Tibial artery (tissue), 4 donors: ENCODE results near the gene ZNF532.

ENCODE experiments used
- DNase-seq, 2 donors: peaks; one replicate each; pipeline ENCODE4 v3.0.0-alpha.2; 2019
- H3K27ac ChIP-seq, 2 donors: fragments of 200-600 bp; sonication (generic) in 1 of 2; 1 replicate in 1 of 2; 2 replicates in 1 of 2; pipeline ENCODE4 v1.5.1; 2018 to 2019; ENCODE audit warnings: mild to moderate bottlenecking in 1 of 2
- H3K27me3 ChIP-seq, 2 donors: fragments of 200-600 bp; sonication (generic) in 1 of 2; one replicate each; pipeline versions ENCODE4 v1.5.1 to v1.6.0; 2016 to 2019
- H3K36me3 ChIP-seq, 3 donors: fragments of 200-600 bp; sonication (generic) in 2 of 3; one replicate each; pipeline ENCODE4 v1.5.1; 2016 to 2019; ENCODE audit warnings: mild to moderate bottlenecking in 2 of 3
- H3K4me1 ChIP-seq, 4 donors: fragments of 200-600 bp; sonication (generic) in 2 of 4; 1 replicate in 3 of 4; 2 replicates in 1 of 4; pipeline ENCODE4 v1.5.1; 2016 to 2019
- H3K4me3 ChIP-seq, 2 donors: fragments of 200-600 bp; sonication (generic) in 1 of 2; 1 replicate in 1 of 2; 2 replicates in 1 of 2; pipeline ENCODE4 v1.5.1; 2018 to 2019; ENCODE audit warnings: mild to moderate bottlenecking in 2 of 2
- H3K9me3 ChIP-seq, 3 donors: fragments of 200-600 bp; sonication (generic) in 1 of 3; one replicate each; pipeline ENCODE4 v1.5.1; 2016 to 2019
- CTCF ChIP-seq, 2 experiments: fragments of 200-600 bp in 1 of 2; fragments of 450-650 bp in 1 of 2; IDR thresholded peaks; one replicate each; pipeline ENCODE4 v1.5.1; 2017 to 2019; ENCODE audit warnings: antibody characterized with exemption in 2 of 2, mild to moderate bottlenecking in 1 of 2, moderate library complexity in 1 of 2
- intact Hi-C: fragments of 100-400 bp; cut with DNase I; formaldehyde crosslinking; loops from one replicate; pipeline ENCODE4 v1.15.0; 2023; ENCODE audit warnings: low total_unique reads

ZNF532 gene

GRCh38 chr18:58894930-58895329, 30.3 kb downstream of the ZNF532 start:
- H3K4me3 ChIP-seq: no peak overlapping the region
- peak; percentile 46 to 77 for DNase-seq
- H3K36me3 ChIP-seq: peaks cover 0 to 9% (median 2%) of the 10 kb centered on the region in 3 donors
- H3K27ac ChIP-seq: peak overlapping the region; percentile 67 to 68
- no peak for TF ChIP-seq CTCF (IDR thresholded peaks at IDR 0.05)
- H3K27me3 ChIP-seq: no peaks in the 10 kb centered on the region
- no peaks in the 10 kb centered on the region for H3K9me3 ChIP-seq
- H3K4me1 ChIP-seq: peaks cover 0 to 63% (median 37%) of the 10 kb centered on the region in 4 donors
- intact Hi-C loops: no loop called here

- no peak for DNase-seq
- H3K9me3 ChIP-seq: no peaks in the 10 kb centered on the region
- H3K27me3 ChIP-seq: no peaks in the 10 kb centered on the region
- peaks cover 0 to 67% (median 37%) of the 10 kb centered on the region in 4 donors for H3K4me1 ChIP-seq
- H3K36me3 ChIP-seq: peaks cover 0 to 13% (median 5%) of the 10 kb centered on the region in 3 donors
- H3K4me3 ChIP-seq: no peak overlapping the region
- TF ChIP-seq CTCF (IDR thresholded peaks at IDR 0.05): no peak
- intact Hi-C loops: no loop called here
- H3K27ac ChIP-seq: peak overlapping the region; percentile 67 to 68
These were observed 30.7 kb downstream of the ZNF532 start for GRCh38 chr18:58895385-58895784.

- Histone ChIP-seq H3K9me3 (no peaks in the 10 kb centered on the region), H3K4me3 (no peak overlapping the region), H3K27me3 (no peaks in the 10 kb centered on the region), H3K27ac (peak overlapping the region; percentile 67 to 68), H3K4me1 (peaks cover 0 to 62% (median 33%) of the 10 kb centered on the region in 4 donors), H3K36me3 (peaks cover 0 to 15% (median 6%) of the 10 kb centered on the region in 3 donors)
- DNase-seq: no peak
- intact Hi-C loops: no loop called here
- TF ChIP-seq CTCF (IDR thresholded peaks at IDR 0.05): no peak
These were observed 31.6 kb downstream of the ZNF532 start for GRCh38 chr18:58896268-58896667.

- no peaks in the 10 kb centered on the region for H3K27me3 ChIP-seq
- TF ChIP-seq CTCF (IDR thresholded peaks at IDR 0.05): no peak
- no peak for DNase-seq
- peaks cover 0 to 58% (median 31%) of the 10 kb centered on the region in 4 donors for H3K4me1 ChIP-seq
- H3K36me3 ChIP-seq: peaks cover 0 to 15% (median 6%) of the 10 kb centered on the region in 3 donors
- no peak overlapping the region for H3K4me3 ChIP-seq
- intact Hi-C loops: no loop called here
- H3K27ac ChIP-seq: peak overlapping the region; percentile 67 to 68
- H3K9me3 ChIP-seq: no peaks in the 10 kb centered on the region
These were observed 32.2 kb downstream of the ZNF532 start for GRCh38 chr18:58896734-58897508.

GRCh38 chr18:58898010-58898799, 33.5 kb downstream of the ZNF532 start:
- peaks cover 0 to 46% (median 22%) of the 10 kb centered on the region in 4 donors for H3K4me1 ChIP-seq
- no peaks in the 10 kb centered on the region for H3K27me3 ChIP-seq
- intact Hi-C loops: no loop called here

More at GRCh38 chr18:58898010-58898799, 33.5 kb downstream of the ZNF532 start:
- Histone ChIP-seq H3K27ac (peak overlapping the region; percentile 25 to 37), H3K36me3 (peaks cover 0 to 15% (median 6%) of the 10 kb centered on the region in 3 donors), H3K4me3 (no peak overlapping the region), H3K9me3 (no peaks in the 10 kb centered on the region)
- DNase-seq: no peak
- TF ChIP-seq CTCF (IDR thresholded peaks at IDR 0.05): no peak
